IMR-90 (cell line): ENCODE results near the gene OR6V1. TPM values are rescaled to one million over a fixed set of nuclear protein-coding genes. Genes with fewer than 3 reads are reported as not detected.

ENCODE experiments used
- ATAC-seq: fragments of 200-7000 bp; cut with Tn5 transposase; 2 replicates; pipeline ENCODE4 v1.9.1; 2020; ENCODE audit warnings: low read depth, mild to moderate bottlenecking, moderate library complexity
- BruUV-seq: library from RNA; stranded (reverse); fragments of 400-500 nt; replicated peaks from 2 replicates; lab custom pipeline; 2021; lab: Mats Ljungman, UMichigan
- CTCF ChIA-PET: fragments of 300-600 bp; formaldehyde crosslinking; extraction: SDS; loops from one replicate; lab custom pipeline; 2021; ENCODE audit warnings: antibody characterized with exemption; lab: Yijun Ruan, JAX
- POLR2A ChIA-PET: fragments of 300-600 bp; sonication (Branson Sonifier 250); formaldehyde crosslinking; loops from one replicate; lab custom pipeline; 2022; ENCODE audit warnings: antibody characterized with exemption; ENCODE audit not compliant: unreplicated experiment; lab: Charles Lee
- DNase-seq: peaks from one replicate; pipeline ENCODE4 v3.0.0; 2013
- H2AFZ ChIP-seq: replicated peaks from 2 replicates; pipeline ENCODE3; 2013; ENCODE audit warnings: low read length, mild to moderate bottlenecking; ENCODE audit not compliant: poor library complexity
- H2AK5ac ChIP-seq: 2 replicates; pipeline ENCODE4 v1.6.1; 2013; ENCODE audit warnings: low read depth, low read length, inconsistent platforms
- H2AK9ac ChIP-seq: replicated peaks from 2 replicates; pipeline ENCODE3; 2013; ENCODE audit warnings: mild to moderate bottlenecking, low read depth, low read length, moderate library complexity; ENCODE audit not compliant: poor library complexity
- H2BK120ac ChIP-seq: 2 replicates; pipeline ENCODE4 v1.6.1; 2013; ENCODE audit warnings: low read depth, low read length, inconsistent platforms
- H2BK15ac ChIP-seq: 3 replicates; pipeline ENCODE4 v1.6.1; 2013; ENCODE audit warnings: low read depth, low read length, inconsistent platforms
- H2BK20ac ChIP-seq: 2 replicates; pipeline ENCODE4 v1.6.1; 2013; ENCODE audit warnings: low read depth, mild to moderate bottlenecking, inconsistent platforms, low read length, moderate library complexity
- H2BK5ac ChIP-seq: 2 replicates; pipeline ENCODE4 v1.6.1; 2013; ENCODE audit warnings: mild to moderate bottlenecking, low read depth, low read length, inconsistent platforms; ENCODE audit not compliant: poor library complexity, severe bottlenecking
- H3K14ac ChIP-seq: replicated peaks from 2 replicates; pipeline ENCODE4 v1.6.1; 2013; ENCODE audit warnings: low read depth, low read length, inconsistent platforms
- H3K18ac ChIP-seq: 2 replicates; pipeline ENCODE4 v1.6.1; 2013; ENCODE audit warnings: low read depth, low read length, control low read depth
- H3K23ac ChIP-seq: 2 replicates; pipeline ENCODE4 v1.6.1; 2013; ENCODE audit warnings: low read depth, low read length, inconsistent platforms
- H3K27ac ChIP-seq: 2 replicates; pipeline ENCODE4 v1.5.1; 2013; ENCODE audit warnings: mild to moderate bottlenecking, control low read depth, low read length; ENCODE audit not compliant: insufficient read depth
- H3K27me3 ChIP-seq: 2 replicates; pipeline ENCODE4 v1.6.1; 2013; ENCODE audit warnings: low read length; ENCODE audit not compliant: control insufficient read depth, insufficient read depth
- H3K36me3 ChIP-seq: 2 replicates; pipeline ENCODE4 v1.6.1; 2013; ENCODE audit warnings: low read length, mixed read lengths; ENCODE audit not compliant: control insufficient read depth, insufficient read depth
- H3K4ac ChIP-seq: 2 replicates; pipeline ENCODE4 v1.6.1; 2013; ENCODE audit warnings: low read depth, low read length, inconsistent platforms
- H3K4me1 ChIP-seq: 2 replicates; pipeline ENCODE4 v1.6.1; 2013; ENCODE audit warnings: low read length, mixed read lengths; ENCODE audit not compliant: control insufficient read depth, insufficient read depth
- H3K4me2 ChIP-seq: 2 replicates; pipeline ENCODE4 v1.6.1; 2013; ENCODE audit warnings: low read depth, mild to moderate bottlenecking, control low read depth, low read length, moderate library complexity
- H3K4me3 ChIP-seq: 2 replicates; pipeline ENCODE4 v1.5.1; 2013; ENCODE audit warnings: low read depth, mild to moderate bottlenecking, control low read depth, low read length, moderate library complexity; ENCODE audit not compliant: insufficient read depth
- H3K56ac ChIP-seq: 2 replicates; pipeline ENCODE4 v1.6.1; 2013; ENCODE audit warnings: low read length, inconsistent platforms; ENCODE audit not compliant: insufficient read depth; ENCODE audit errors: extremely low read depth
- H3K79me1 ChIP-seq, 2 experiments: 2 replicates each; pipeline ENCODE4 v1.6.1; 2013; ENCODE audit warnings: low read length in 2 of 2, inconsistent platforms in 1 of 2, low read depth in 1 of 2
- H3K9ac ChIP-seq: 2 replicates; pipeline ENCODE4 v1.6.1; 2013; ENCODE audit warnings: low read depth, low read length, control low read depth
- H3K9me1 ChIP-seq: 2 replicates; pipeline ENCODE4 v1.6.1; 2013; ENCODE audit warnings: low read length, inconsistent platforms; ENCODE audit not compliant: insufficient read depth
- H3K9me3 ChIP-seq: 2 replicates; pipeline ENCODE4 v1.6.1; 2013; ENCODE audit warnings: low read length; ENCODE audit not compliant: control insufficient read depth, insufficient read depth
- H4K20me1 ChIP-seq: 2 replicates; pipeline ENCODE4 v1.6.1; 2013; ENCODE audit warnings: low read length, inconsistent platforms; ENCODE audit not compliant: insufficient read depth
- H4K5ac ChIP-seq: 2 replicates; pipeline ENCODE4 v1.6.1; 2013; ENCODE audit warnings: mild to moderate bottlenecking, low read depth, low read length, control low read depth
- H4K8ac ChIP-seq, 2 experiments: 2 replicates each; pipeline ENCODE4 v1.6.1; 2013; ENCODE audit warnings: low read depth in 2 of 2, low read length in 2 of 2, control low read depth in 1 of 2, inconsistent platforms in 1 of 2
- H4K91ac ChIP-seq: 2 replicates; pipeline ENCODE4 v1.6.1; 2013; ENCODE audit warnings: low read depth, low read length, inconsistent platforms; ENCODE audit not compliant: insufficient read depth
- BHLHE40 ChIP-seq: fragments of 150-350 bp; IDR thresholded peaks from 2 replicates; pipeline ENCODE4 v1.6.1; 2016; ENCODE audit warnings: mild to moderate bottlenecking, low read depth, low read length
- CHD1 ChIP-seq: IDR thresholded peaks from 2 replicates; pipeline ENCODE4 v1.6.1; 2012; ENCODE audit warnings: low read depth, low read length, improper control_type of control experiment
- MAFK ChIP-seq: IDR thresholded peaks from 2 replicates; pipeline ENCODE4 v1.6.1; 2012; ENCODE audit warnings: low read depth, low read length, improper control_type of control experiment
- POLR2A ChIP-seq: IDR thresholded peaks from 2 replicates; pipeline ENCODE4 v1.6.1; 2012; ENCODE audit warnings: mild to moderate bottlenecking, low read depth, low read length
- RAD21 ChIP-seq: IDR thresholded peaks from 2 replicates; pipeline ENCODE4 v1.6.1; 2012; ENCODE audit warnings: low read length, improper control_type of control experiment
- SMC3 ChIP-seq: fragments of 150-350 bp; IDR thresholded peaks from 2 replicates; pipeline ENCODE4 v1.6.1; 2016; ENCODE audit warnings: low read depth, mild to moderate bottlenecking, antibody characterized with exemption, low read length, moderate library complexity
- WGBS, 2 experiments: methylation state at CpG; one replicate each; pipeline versions ENCODE4 v1.1.5 to v1.1.7; 2013; ENCODE audit warnings: missing lambda C conversion rate in 2 of 2; ENCODE audit not compliant: insufficient read length in 1 of 2; ENCODE audit errors: extremely low coverage in 2 of 2; 5-methylcytosine and 5-hydroxymethylcytosine counted together
- dilution Hi-C: fragments of 300-500 bp; cut with HindIII; formaldehyde crosslinking; loops from one replicate; pipeline ENCODE4 v1.14.3; 2018; ENCODE audit warnings: low sequenced_read_pairs; ENCODE audit not compliant: unreplicated experiment
- in situ Hi-C: fragments of 300-500 bp; cut with MboI; formaldehyde crosslinking; loops from 3 replicates; pipeline ENCODE4 v1.14.3; 2019; ENCODE audit warnings: low sequenced_read_pairs, inconsistent platforms, mixed read lengths
- intact Hi-C: fragments of 100-400 bp; cut with micrococcal nuclease; formaldehyde crosslinking; loops from 2 replicates; pipeline ENCODE4 v1.10.0; 2022
- polyA plus RNA-seq, 3 experiments: library from polyadenylated mRNA; depleted of rRNA; stranded (reverse); fragments of >200 nt; gene quantifications; 2 replicates each; pipeline ENCODE4 v1.2.3, GENCODE V29; 2012; ENCODE audit warnings: low replicate concordance in 1 of 3
- total RNA-seq: library from RNA; depleted of rRNA; stranded (reverse); fragments of >200 nt; gene quantifications from 2 replicates; pipeline ENCODE4 v1.2.3, GENCODE V29; 2012
- TF ChIP-seq, protein P1 (sequence below): conservative IDR thresholded peaks from 2 replicates; pipeline ENCODE4 v1.5.1; 2012; ENCODE audit warnings: mild to moderate bottlenecking, low read depth, low read length, improper control_type of control experiment

Gene OR6V1
- total and polyA plus RNA-seq, 2 of the 4 experiments (the other 2 are of a cell fraction) = not detected

DNA sequence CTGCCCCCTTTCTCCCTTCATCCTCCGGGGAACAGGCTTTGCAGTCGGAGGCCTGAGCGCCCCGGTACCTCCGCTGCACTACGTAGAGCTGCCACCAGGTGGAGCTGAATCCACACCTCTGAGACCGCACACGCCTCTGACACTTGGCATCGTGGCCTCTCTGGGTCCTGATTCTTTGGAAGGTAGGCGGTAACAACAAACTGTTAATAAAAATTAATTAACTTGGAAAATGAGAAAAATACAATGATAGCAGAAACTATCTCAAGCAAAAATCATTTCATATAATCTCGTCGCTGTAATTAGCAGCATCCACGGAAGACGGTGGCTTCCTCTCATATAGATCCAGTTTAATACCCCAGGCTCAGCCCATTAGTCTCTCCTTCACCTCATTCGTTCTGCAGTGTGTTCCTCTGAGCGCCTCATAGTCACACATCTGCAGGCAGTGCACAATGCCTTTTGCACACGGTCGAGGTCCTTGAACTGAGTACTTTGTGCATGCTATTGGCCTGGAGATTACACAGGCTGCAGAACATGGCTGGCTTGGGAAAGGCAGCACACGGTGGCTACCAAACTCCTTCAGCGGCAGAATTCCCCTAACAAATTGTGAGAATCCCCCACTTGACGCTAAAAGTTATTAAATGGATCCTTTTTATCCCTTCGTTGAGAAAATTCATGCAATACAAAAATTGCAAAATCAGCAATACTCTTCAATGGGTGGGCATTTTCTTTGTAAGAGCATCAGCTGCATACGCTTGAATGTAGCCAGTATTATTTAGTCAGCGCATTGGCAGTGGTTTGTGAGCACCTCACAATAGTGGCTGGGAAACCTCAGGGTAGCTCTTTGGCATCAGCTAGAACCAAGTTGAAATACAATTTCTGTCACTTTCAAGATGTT lies 43.9 kb upstream of the OR6V1 start:
- Histone ChIP-seq H3K18ac (no peak overlapping the region), H3K36me3 (no peaks in the 10 kb centered on the region), H3K27ac (no peak overlapping the region), H2BK120ac (no peak overlapping the region), H2AK9ac (no peak overlapping the region), H2BK5ac (no peak overlapping the region), H4K20me1 (no peaks in the 10 kb centered on the region), H3K56ac (no peak overlapping the region), H3K4me2 (no peak overlapping the region), H4K5ac (no peak overlapping the region), H3K9me1 (no peaks in the 10 kb centered on the region), H3K14ac (no peak overlapping the region), H3K23ac (no peak overlapping the region), H2BK15ac (no peak overlapping the region), H3K79me1 (no peaks in the 10 kb centered on the region), H4K8ac (no peak overlapping the region), H3K9ac (no peak overlapping the region), H3K4me1 (no peaks in the 10 kb centered on the region), H3K4ac (no peak overlapping the region), H2AK5ac (no peak overlapping the region), H2BK20ac (no peak overlapping the region), H2AFZ (peak overlapping the region; percentile 83), H3K9me3 (no peaks in the 10 kb centered on the region), H3K4me3 (no peak overlapping the region), H4K91ac (no peak overlapping the region), H3K27me3 (peaks cover 2% of the 10 kb centered on the region; the same call in 1 of the 2 replicates)
- dilution Hi-C loops = no loop called here
- in situ Hi-C loops = loop anchor here (25.0 kb wide), 1 partner anchor 429 kb away; the partner anchor contains the start of gene TAS2R60
- TF ChIP-seq BHLHE40 (peak; percentile 12; the same call in 1 of the 2 replicates), POLR2A (no peak), MAFK (peak; percentile 88), CHD1 (no peak), SMC3 (peak; percentile 90), RAD21 (peak; percentile 82)
- TF ChIP-seq, protein P1, sequence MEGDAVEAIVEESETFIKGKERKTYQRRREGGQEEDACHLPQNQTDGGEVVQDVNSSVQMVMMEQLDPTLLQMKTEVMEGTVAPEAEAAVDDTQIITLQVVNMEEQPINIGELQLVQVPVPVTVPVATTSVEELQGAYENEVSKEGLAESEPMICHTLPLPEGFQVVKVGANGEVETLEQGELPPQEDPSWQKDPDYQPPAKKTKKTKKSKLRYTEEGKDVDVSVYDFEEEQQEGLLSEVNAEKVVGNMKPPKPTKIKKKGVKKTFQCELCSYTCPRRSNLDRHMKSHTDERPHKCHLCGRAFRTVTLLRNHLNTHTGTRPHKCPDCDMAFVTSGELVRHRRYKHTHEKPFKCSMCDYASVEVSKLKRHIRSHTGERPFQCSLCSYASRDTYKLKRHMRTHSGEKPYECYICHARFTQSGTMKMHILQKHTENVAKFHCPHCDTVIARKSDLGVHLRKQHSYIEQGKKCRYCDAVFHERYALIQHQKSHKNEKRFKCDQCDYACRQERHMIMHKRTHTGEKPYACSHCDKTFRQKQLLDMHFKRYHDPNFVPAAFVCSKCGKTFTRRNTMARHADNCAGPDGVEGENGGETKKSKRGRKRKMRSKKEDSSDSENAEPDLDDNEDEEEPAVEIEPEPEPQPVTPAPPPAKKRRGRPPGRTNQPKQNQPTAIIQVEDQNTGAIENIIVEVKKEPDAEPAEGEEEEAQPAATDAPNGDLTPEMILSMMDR = peak; percentile 89
- no TSS peak for BruUV-seq
- ATAC-seq (peak; percentile 99), DNase-seq (peak; percentile 41)
- intact Hi-C loops = loop anchor here (1.0 to 10.0 kb wide), 5 partner anchors 207 to 473 kb away; no protein-coding TSS in a partner anchor
- ChIA-PET CTCF (interaction anchor here (0.6 to 5.3 kb wide), 6 partner anchors 10 to 232 kb away, joined by 3 to 69 read pairs (median 4); no protein-coding TSS in a partner anchor), POLR2A (no interaction called here)
- 44% methylated on average over 6 of the region's 24 CpGs; no CpG with 5 or more reads in 1 of the 2 experiments for WGBS, 2 experiments
